Osteoblast (primary cell): Measurements from ENCODE around the gene F10. TPM values are rescaled to one million over a fixed set of nuclear protein-coding genes. Genes with fewer than 3 reads are reported as not detected.

ENCODE experiments used
- DNase-seq: peaks from one replicate; pipeline ENCODE4 v3.0.0; 2011; ENCODE audit warnings: low spot score, mixed read lengths; ENCODE audit not compliant: insufficient read length; ENCODE audit errors: missing footprints
- H2AFZ ChIP-seq: 2 replicates; pipeline ENCODE4 v1.6.0; 2011; ENCODE audit warnings: mild to moderate bottlenecking, low read length
- H3K27ac ChIP-seq: 2 replicates; pipeline ENCODE4 v1.5.1; 2011; ENCODE audit warnings: mild to moderate bottlenecking, low read depth, low read length, moderate library complexity
- H3K27me3 ChIP-seq: 2 replicates; pipeline ENCODE4 v1.6.0; 2012; ENCODE audit warnings: mild to moderate bottlenecking, control low read depth, inconsistent platforms, low read length, moderate library complexity; ENCODE audit not compliant: insufficient read depth
- H3K36me3 ChIP-seq: 2 replicates; pipeline ENCODE4 v1.5.1; 2011; ENCODE audit warnings: mild to moderate bottlenecking, low read length, control low read depth, moderate library complexity; ENCODE audit not compliant: insufficient read depth
- H3K4me1 ChIP-seq: 2 replicates; pipeline ENCODE4 v1.5.1; 2011; ENCODE audit warnings: mild to moderate bottlenecking, low read length, control low read depth, moderate library complexity; ENCODE audit not compliant: insufficient read depth
- H3K4me2 ChIP-seq: 2 replicates; pipeline ENCODE4 v1.6.0; 2011; ENCODE audit warnings: mild to moderate bottlenecking, low read length; ENCODE audit not compliant: insufficient read depth
- H3K4me3 ChIP-seq: fragments of 200-600 bp; sonication (generic); 3 replicates; pipeline ENCODE4 v1.5.1; 2012; ENCODE audit warnings: mild to moderate bottlenecking, low read length, inconsistent platforms; ENCODE audit not compliant: insufficient read depth
- H3K79me2 ChIP-seq: 2 replicates; pipeline ENCODE4 v1.6.0; 2012; ENCODE audit warnings: mild to moderate bottlenecking, low read length, control low read depth, inconsistent platforms; ENCODE audit not compliant: insufficient read depth
- H3K9me3 ChIP-seq: 2 replicates; pipeline ENCODE4 v1.5.1; 2011; ENCODE audit warnings: low read depth, low read length, control low read depth
- H4K20me1 ChIP-seq: 2 replicates; pipeline ENCODE4 v1.6.0; 2012; ENCODE audit warnings: mild to moderate bottlenecking, low read length, control low read depth; ENCODE audit not compliant: insufficient read depth
- CTCF ChIP-seq: IDR thresholded peaks from 2 replicates; pipeline ENCODE4 v1.5.1; 2011; ENCODE audit warnings: mild to moderate bottlenecking, low read depth, low read length, moderate library complexity; ENCODE audit errors: extremely low read depth
- total RNA-seq: library from RNA; depleted of rRNA; stranded (reverse); fragments of >200 nt; gene quantifications from 2 replicates; pipeline ENCODE4 v1.2.3, GENCODE V29; 2012

F10 gene
- total RNA-seq, 1 donor: not detected

- H4K20me1 ChIP-seq: no peaks in the 10 kb centered on the region
- TF ChIP-seq CTCF: no peak
- no peaks in the 10 kb centered on the region for H3K79me2 ChIP-seq
- no peak overlapping the region for H3K4me2 ChIP-seq
- DNase-seq: peak; percentile 45
- H2AFZ ChIP-seq: no peak overlapping the region
- H3K4me3 ChIP-seq: no peak overlapping the region
- H3K27me3 ChIP-seq: peaks cover 3% of the 10 kb centered on the region
- peaks cover 16% of the 10 kb centered on the region for H3K4me1 ChIP-seq
- no peaks in the 10 kb centered on the region for H3K36me3 ChIP-seq
- H3K27ac ChIP-seq: no peak overlapping the region
- no peaks in the 10 kb centered on the region for H3K9me3 ChIP-seq
Measured at GRCh38 chr13:113150550-113151365, 28.2 kb downstream of the F10 start.

GRCh38 chr13:113151745-113152690 is 29.4 kb downstream of the F10 start:
- H3K36me3 ChIP-seq: no peaks in the 10 kb centered on the region
- H3K79me2 ChIP-seq: no peaks in the 10 kb centered on the region
- peaks cover 3% of the 10 kb centered on the region for H3K27me3 ChIP-seq
- H3K4me3 ChIP-seq: peak overlapping the region; percentile 73
- peak; percentile 96 for DNase-seq
- H4K20me1 ChIP-seq: no peaks in the 10 kb centered on the region
- no peak overlapping the region for H3K27ac ChIP-seq
- no peak for TF ChIP-seq CTCF
- no peaks in the 10 kb centered on the region for H3K9me3 ChIP-seq
- peak overlapping the region; percentile 98 for H3K4me2 ChIP-seq
- peak overlapping the region; percentile 94 for H2AFZ ChIP-seq
- H3K4me1 ChIP-seq: peaks cover 16% of the 10 kb centered on the region

GRCh38 chr13:113152691-113152983 is 30.0 kb downstream of the F10 start:
- peak overlapping the region; percentile 73 for H3K4me3 ChIP-seq
- no peaks in the 10 kb centered on the region for H3K9me3 ChIP-seq
- H2AFZ ChIP-seq: peak overlapping the region; percentile 94
- H3K4me1 ChIP-seq: peaks cover 16% of the 10 kb centered on the region
- H4K20me1 ChIP-seq: no peaks in the 10 kb centered on the region
- no peaks in the 10 kb centered on the region for H3K36me3 ChIP-seq
- TF ChIP-seq CTCF: no peak
- H3K27me3 ChIP-seq: peaks cover 3% of the 10 kb centered on the region
- H3K27ac ChIP-seq: no peak overlapping the region
- peak; percentile 63 for DNase-seq
- H3K79me2 ChIP-seq: no peaks in the 10 kb centered on the region
- peak overlapping the region; percentile 98 for H3K4me2 ChIP-seq
